Stimulated activated CD4-positive, alpha-beta T cell treated with anti-CD3 and anti-CD28 coated beads, Interleukin-15, amount 100 ng/mL, for 48 hours (primary cell): Measurements from ENCODE around the gene SENP5.
A peak's percentile ranks its signal among the peaks of the same experiment; 100 is the strongest.

Source experiments
- DNase-seq, 2 donors: peaks; one replicate each; pipeline ENCODE4 v3.0.0-alpha.2; 2020; ENCODE audit warnings: low read depth in 2 of 2

SENP5 gene

DNA sequence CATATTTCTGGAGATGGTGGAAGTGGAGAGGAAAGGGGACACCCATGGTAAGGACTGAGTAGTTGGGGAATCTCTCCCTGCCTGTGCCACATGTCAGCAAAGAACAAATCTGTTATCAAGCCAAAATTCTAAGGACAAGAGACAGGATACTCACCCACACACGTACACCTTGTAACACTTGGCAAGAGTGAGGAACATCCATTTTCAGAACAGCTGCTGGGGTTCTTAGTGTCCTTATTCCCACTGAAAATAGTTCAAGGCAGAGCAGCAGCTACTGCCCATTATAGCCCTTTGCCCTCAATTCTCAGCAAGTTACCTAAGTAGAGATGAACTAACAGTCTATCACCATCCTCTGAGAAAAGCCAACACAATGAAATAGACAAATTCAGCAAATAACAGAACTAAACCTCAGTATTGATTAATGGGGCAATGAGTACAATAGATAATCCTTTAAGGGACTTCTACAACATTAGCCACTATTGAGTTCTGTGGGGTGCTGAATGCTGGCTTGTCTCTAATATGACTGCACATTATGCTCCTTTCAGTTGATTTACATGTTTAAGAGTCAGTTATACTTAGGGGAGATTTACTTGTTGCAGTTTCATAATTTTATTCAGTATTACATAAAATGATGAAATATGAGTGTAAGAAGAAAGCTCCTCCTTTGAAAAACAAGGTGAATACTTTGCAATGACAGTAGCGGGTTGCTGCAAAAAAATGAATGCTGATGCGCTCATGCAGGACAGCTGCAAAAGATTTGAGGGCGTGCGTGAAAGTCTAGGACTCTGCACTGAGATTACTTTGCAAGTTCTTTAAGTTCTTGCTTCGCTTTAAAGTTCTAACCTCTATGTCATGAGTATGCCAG is 22.4 kb downstream of the SENP5 start:
- no peak for DNase-seq

DNA sequence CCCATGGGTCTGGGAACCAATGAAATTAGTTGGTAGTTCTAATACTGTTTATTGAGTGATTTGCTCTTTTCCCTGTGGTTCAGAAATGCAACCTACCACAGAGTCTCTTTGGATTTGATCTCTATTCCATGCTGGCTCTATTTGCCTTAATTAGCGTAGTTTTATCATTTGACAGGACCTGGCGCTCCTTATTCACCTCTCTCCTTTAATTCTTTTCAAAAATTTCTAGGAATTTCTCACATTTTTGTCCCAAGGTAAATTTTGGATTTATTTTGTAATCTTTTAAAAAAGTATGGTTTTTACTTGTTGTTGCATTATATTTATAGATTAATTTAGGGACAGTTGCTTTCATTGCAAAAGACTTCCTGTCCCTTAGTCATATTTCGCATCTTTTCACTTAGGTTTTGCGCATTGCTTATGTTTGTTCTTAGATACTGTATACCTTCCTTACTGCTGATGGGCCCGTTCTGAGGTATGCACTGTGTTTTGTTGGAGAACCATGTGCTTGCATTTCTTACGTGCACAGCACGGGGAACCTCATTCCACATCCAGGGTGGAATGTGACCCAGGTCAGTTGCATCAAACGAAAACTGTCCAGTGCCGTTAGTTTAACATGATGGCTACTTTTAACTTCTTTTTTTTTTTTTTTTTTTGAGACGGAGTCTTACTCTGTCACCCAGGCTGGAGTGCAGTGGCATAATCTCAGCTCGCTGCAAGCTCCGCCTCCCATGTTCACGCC is 27.0 kb downstream of the SENP5 start:
- DNase-seq = no peak

DNA sequence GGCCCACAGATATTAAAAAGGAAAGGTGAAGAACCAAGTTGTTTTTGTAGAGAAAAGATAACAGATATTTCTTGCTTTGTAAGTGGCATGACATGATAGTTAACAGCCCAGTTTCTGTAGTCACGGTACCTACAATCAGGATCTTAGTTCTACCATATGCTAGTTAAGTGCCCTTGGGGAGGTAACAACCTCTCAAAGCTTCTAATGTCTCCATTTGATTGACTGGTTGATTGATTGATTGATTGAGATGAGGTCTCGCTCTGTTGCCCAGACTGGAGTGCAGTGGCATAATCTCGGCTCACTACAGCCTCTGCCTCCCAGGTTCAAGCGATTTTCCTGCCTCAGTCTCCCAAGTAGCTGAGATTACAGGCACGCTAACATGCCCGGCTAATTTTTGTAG is 28.5 kb downstream of the SENP5 start:
- no peak for DNase-seq

DNA sequence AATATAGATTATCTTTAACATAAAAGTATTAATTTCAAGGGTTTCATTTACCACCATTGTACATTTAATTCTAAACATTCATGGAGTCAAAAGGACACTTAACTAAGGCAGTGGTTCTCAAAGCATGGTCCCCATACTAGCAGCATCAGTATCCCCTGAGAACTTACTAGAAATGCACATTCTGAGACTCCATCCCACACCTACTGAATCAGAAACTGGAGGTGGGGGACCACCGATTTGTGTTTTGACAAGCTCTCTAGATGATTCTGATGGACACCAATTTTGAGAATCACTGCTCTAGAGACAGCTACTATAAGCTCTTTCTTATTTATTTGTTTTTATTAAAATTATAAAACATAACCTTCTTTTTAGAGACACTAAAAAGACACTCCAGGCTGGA is 34.0 kb downstream of the SENP5 start:
- no peak for DNase-seq

DNA sequence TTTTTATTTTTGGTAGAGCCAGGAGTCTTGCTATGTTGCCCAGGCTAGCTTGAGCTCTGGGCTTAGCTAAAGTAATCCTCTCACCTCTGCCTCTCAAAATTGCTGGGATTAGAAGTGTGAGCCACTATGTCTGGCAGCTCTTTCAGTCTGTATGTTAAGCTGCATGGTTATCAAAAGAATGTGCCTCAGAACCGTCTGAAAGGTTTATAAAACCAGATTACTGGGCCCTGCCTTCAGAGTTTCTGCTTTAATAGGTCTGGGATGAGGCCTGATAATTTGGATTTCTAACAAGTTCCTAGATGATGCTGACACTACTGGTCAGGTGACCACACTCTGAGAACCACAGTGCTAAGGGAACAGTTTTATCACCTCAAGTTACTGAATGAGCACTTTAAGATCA is 34.6 kb downstream of the SENP5 start:
- no peak for DNase-seq

DNA sequence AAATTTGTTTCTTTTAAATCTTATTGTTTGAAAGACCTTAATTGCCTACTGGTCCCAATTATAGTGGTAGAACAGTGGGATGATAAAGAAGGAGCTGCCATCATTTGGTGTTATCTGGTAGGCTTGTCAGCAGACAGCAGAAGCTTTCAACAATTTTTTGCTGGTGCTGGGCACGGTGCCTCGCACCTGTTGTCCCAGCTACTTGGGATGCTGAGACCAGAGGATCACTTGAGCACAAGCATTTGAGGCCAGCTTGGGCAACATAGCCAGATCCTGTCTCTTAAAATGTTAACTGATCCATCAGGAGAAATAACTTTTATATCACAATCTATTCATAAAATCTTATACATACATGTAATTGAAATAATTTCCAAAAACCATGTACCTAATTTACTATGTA is 36.0 kb downstream of the SENP5 start:
- no peak for DNase-seq

DNA sequence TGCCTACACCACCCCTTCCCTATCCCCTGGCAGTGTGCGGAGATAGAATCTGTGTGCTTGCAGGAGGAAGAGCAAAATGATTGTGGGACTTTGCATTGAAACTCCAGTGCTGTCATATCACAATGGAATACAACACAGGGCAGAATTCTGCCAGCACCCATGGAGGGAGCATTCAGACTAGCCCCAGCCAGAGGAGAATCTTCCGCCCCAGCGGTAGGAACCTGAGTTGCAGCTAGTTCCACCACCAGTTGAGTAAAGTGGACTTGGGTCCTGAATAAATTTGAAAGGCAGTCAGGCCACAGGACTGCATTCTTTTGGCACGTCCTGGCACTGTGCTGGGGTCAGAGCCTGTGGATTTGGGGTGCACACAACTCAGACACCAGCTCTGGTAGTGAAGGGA is 47.1 kb downstream of the SENP5 start:
- no peak for DNase-seq

DNA sequence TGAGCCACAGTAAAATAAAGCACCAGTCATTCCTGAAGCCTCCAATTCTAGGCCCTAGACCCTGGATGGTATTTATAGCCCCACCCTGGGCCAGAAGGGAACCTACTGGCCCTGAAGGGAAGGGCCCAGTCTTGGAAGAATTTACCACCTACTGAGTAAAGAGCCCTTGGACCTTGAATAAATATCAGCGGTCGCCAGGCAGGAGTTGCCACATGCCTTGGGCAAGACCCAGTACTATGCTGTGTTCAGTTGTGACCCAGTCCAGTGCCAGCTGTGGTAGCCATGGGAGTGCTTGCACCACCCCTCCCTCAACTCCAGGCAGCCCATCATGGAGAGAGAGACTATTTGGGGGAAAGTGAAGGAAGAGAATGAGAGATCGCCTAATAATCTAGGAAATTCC is 47.7 kb downstream of the SENP5 start:
- DNase-seq = no peak

DNA sequence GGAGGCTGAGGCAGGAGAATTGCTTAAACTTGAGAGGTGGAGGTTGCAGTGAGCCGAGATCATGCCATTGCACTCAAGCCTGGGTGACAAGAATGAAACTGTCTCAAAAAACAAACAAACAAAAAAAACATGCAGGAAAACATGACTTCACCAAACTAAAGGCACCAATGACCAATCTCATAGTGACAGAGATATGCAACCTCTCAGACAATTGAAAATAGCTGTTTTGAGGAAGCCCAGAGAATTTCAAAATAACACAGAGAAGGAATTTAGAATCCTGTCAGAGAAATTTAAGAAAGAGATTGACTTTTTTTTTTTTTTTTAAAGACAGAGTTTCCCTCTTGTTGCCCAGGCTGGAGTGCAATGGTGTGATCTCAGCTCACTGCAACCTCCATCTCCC is 48.5 kb downstream of the SENP5 start:
- DNase-seq = no peak

DNA sequence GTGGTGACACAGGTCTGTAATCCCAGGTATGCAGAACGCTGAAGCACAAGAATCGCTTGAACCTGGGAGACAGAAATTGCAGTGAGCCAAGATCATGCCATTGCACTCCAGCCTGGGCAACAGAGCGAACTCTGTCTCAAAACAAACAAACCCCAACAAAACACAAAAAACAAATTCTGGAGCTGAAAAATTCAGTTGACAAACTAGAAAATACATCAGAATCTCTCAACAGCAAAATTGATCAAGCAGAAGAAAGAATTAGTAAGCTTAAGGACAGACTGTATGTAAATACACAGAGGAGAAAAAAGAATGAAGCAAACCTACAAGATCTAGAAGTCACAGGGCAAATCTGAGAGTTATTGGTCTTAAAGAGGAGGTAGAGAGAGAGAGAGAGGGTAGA is 49.3 kb downstream of the SENP5 start:
- no peak for DNase-seq

DNA sequence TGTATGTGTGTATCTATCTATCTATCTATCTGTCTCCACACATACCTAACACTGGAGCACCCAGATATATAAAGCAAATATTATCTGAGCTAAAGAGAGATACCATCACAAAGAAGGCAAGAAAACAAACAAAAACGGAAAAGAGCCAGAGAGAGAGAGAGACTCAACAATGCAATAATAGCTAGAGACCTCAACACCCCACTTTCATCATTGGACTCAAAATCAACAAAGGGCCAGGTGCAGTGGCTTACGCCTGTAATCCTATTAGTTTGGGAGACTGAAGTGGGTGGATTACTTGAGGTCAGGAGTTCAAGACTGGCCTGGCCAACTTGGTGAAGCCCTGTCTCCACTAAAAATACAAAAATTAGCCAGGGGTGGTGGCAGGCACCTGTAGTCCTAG is 51.2 kb downstream of the SENP5 start:
- no peak for DNase-seq

DNA sequence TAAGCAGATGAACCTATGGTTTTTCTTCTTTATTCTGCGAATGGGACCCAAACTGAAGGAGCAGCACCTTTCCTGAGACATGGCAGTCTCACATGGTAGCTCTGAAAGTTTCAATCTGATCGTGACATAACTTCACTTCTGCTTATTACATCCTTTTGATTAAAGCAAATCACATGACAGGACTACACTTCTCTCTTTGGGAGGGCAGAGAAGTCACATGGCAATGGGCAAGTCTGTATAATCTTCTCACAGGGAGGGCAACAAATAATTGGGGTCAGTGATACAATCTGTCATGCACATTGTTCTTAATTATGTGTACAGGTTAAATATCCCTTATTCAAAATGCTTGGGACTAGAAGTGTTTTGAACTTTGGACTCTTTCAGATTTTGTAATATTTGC is 53.0 kb downstream of the SENP5 start:
- DNase-seq = no peak

DNA sequence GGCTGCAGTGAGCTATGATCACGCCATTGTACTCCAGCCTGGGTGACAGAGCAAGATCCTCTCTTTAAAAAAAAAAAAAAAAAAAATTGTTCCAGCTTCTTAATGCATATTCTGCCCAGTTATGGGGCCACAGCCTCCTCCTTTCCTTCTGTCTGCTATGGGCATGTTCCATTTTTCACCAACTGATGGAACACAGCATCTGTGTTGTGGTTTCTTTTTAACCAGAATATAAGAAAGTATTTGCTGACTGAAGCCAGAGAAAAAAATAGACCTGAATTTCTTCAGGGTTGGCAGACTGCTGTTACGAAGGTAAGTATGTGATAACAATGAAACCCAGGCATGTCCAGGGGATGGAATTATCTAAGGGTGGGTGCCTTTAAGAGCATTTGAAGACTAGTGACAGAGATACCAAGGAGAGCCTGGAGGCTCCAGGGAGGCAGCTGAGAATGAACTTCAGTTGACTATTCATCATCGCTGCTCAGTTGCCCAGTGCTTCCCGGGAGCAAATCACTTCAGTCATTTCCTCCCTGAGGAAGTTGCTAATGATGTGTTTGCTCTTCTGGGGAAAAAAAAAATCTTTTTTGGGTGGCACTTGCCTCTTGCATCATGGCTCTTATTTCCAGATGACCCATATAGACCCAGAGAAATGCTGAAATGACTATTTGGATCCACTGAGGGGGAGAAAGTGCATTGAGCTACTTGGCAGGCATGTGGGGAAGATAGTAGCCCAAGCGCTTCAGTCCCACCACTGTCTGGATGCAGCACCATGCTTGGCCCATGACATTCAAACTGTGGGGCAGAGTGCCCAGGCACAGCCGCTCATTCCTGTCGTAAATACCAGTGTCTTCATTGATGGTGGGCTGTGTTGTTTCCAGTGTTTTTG is 60.1 kb downstream of the SENP5 start:
- no peak for DNase-seq

DNA sequence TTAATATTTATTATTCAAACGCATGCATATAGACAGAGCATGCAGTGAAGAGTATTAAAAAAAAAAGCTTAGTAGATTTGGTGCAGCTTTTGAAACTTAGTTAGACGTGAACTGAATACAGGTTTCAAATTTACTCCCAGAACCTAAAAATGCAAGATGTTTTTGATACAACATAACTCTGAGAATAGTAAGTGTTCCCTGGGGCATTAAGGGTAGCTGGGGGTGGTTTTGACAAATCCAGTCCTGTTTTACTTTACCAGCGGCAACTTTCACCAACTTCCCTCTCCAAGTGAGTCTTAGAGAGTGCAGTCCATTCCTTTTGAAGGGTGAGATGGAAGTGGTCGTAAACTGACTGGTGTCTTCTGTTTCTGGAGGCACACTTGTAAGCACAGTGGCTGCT is 63.4 kb downstream of the SENP5 start:
- no peak for DNase-seq

DNA sequence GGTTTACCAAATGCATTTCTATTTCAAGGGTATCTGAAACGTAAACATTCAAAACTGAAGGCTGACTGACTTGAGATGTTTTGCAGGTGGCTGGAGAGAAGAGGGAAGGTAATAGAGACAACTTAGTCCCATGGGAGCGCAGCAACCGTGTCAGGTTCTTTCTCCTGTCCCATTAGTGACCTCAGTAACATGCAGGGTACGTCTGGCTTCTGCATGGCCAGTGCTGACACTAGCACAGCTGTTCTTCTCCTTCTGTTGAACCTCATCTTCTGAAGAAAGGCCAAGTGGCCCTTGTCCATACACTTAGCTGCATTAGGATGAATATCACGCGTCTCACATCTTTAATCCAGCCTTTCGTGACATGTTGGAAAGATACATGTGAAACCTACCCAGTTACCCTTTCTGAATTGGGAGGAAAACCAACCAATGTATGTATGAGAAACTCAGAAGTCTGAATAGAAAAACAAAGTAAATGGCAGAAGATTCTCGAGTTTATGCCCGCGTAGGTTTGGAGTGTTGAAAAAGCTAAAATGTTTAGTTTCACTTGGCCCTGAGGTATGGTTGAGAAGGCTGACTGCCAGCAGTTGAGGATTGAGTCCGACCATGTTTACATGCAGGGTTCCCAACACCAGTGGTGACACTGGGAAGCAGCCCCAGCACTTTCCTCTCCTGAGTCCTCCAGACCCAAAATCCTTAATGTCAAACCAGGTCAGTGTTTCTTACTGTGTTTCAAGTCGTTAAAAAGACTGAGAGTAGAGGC is 64.3 kb downstream of the SENP5 start:
- no peak for DNase-seq

DNA sequence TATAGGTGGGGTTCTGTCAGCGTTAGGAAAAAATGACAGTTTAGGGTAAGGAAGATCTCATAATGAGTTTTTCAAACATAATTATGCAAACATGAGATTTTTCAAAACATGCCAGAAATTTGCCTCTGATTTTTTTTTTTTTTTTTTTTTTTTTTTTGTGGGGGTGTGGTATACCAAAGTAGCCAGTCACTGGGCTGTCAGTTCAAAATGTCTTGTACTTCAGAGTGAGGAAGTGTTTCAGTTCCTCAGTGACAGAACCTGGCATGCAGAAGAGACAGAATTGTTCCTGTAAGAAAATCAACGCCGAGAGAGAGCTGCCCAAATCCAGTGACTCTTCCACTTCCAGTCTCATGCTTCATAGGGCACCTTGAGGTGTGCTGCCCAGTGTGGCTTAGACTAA is 64.9 kb downstream of the SENP5 start:
- no peak for DNase-seq

DNA sequence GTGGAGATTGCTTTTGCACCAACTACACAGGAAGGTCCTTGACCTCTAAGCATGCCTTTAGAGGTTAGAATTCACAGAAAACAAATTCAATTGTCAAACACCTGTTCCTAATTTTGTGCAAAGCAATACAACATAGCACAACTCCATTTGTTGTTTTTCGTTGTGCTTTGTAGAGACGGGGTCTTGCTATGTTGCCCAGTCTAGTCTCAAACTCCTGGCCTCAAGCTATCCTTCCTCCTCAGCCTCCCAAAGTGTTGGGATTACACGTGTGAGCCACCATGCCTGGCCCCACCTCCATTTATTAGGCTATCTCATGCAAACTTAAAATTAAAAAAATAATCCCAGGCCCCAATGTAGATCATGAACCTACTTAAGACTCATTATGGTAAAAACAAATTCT is 68.6 kb downstream of the SENP5 start:
- DNase-seq = no peak

DNA sequence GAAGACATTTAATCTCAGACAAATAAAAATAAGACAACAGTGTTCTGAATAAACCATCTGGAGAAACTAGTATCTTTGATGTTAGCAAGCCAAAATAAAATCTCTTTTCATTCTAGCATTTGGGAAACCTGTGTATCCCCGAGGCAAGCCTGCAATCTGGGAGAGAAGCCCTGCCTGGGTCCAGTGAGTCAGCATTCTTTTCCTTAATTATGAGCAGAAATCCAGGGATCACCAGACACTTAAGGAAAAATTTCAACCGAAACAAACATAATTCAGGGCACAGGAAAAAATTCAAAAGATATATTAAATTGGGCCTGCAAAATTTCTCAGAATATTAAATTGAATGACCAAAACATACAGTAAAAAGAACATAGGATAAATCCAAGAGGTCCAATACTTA is 70.4 kb downstream of the SENP5 start:
- DNase-seq = no peak

DNA sequence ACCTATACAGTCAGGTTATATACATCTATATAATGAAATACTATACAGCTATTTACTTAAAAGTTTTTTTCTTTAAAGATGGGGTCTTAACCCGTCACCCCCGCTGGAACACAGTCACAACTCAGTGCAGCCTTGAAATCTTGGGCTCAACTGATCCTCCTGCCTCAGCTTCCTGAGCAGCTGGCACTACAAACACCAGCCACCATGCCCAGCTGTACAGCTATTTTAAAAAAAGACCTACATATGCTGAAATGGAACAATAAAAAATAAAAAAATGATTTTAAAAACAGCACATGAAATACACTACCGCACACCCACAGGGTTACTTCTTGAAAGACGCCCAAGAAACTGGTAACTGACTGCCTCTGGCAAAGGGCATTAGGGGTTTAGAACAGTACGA is 70.9 kb downstream of the SENP5 start:
- no peak for DNase-seq

DNA sequence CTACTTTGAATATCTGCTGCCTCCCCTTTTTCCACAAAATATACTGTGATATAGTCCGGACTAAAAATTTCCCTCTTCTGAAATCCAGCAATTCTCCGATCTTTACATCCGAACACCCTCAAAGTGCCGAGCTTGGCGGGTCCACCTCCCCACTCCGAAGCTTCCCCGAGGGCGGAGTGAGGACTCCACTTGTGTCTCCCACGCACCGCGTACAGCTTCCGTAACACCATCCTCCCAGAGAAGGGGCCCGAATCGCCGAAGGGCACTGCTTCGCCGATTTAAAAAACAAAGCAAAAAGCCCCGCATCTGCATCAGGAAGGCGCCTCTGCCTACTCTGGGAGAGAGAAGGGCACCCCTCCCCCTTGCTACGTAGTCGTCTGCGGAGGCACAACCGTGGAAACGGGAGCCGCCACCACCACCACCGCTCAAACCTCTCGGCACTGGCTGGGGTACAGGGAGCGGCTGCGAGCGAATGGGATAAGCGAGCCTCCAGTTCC is 74.1 kb downstream of the SENP5 start:
- peak; percentile 50 to 52 for DNase-seq

DNA sequence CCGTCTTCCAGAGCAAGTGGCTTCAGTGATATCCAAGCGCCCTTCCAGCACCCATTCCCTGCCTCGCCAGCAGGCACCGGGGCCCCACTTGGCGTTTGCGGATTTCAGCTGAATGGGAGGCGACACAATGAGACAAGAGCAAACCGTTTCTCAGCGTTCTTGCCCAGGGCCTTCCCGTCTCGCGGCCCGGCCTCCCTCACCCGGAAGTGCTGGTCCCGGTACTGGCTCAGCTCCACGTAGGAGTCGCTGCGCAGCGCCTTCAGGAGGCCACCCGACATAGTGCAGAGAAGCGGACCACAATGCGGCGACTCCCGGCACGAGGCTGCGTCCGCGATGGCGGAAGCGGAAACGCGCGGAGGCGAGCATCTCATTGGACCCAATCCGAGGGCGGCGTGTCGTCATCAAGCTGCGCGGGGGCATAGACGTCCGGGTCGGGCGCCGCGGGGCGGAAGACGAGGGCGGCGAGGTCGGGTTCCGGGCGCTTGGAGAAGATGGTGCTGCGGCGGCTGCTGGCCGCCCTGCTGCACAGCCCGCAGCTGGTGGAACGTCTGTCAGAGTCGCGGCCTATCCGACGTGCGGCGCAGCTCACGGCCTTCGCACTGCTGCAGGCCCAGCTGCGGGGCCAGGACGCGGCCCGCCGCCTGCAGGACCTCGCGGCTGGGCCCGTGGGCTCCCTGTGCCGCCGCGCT is 74.7 kb downstream of the SENP5 start, which contains the start of gene NCBP2:
Gene NCBP2, minus strand, starts transcription at position 303 of the 689 bp plus-strand sequence. Its CDS starts 25 bp downstream, at position 278.
- DNase-seq = peak; percentile 99
